RPMI8226 (cell line): ENCODE data around the gene STX4.
A peak's percentile ranks its signal among the peaks of the same experiment; 100 is the strongest.

ENCODE experiments used
- DNase-seq: peaks from one replicate; pipeline ENCODE4 v3.0.0-alpha.2; 2015

The STX4 gene

DNA sequence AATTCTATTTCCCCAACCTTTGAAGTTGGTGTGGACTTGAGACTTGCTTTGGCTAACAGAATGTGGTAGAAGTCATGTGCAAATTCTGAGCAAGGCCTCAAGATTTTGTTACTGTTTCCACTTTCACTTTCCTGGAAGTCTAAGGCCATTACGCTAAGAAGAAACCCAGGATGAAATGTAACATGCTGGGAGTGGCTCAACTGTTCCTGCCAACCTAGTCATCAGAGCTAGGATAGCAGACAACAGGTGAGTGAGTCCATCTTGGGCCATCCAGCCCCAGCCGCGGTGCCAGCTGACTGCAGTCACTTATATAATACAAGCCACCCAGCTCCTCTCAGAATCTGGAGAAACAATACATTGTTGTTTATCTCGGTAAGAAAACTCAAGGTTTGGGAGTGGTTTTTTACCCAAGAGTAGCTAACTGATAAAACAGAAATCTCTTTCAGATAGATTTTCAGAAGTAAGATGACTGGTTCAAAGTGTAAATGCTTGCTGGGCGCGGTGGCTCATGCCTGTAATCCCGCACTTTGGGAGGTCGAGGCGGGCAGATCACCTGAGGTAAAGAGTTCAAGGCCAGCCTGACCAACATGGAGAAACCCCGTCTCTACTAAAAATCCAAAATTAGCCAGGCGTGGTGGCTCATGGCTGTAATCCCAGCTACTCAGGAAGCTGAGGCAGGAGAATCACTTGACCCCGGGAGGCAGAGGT is 10.7 kb upstream of the STX4 start:
- DNase-seq = no peak

DNA sequence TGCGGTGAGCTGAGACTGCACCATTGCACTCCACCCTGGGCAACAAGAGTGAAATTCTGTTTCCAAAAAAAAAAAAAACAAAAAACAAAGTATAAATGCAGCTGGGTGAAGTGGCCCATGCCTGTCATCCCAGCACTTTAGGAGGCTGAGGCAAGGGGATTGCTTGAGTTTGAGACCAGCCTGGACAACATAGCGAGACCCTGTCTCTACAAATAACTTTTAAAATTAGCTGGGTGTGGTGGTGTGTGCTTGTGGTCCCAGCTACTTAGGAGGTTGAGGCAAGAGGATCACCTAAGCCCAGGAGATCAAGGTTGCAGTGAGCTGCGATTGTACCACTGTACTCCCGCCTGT is 10.1 kb upstream of the STX4 start:
- DNase-seq = no peak

DNA sequence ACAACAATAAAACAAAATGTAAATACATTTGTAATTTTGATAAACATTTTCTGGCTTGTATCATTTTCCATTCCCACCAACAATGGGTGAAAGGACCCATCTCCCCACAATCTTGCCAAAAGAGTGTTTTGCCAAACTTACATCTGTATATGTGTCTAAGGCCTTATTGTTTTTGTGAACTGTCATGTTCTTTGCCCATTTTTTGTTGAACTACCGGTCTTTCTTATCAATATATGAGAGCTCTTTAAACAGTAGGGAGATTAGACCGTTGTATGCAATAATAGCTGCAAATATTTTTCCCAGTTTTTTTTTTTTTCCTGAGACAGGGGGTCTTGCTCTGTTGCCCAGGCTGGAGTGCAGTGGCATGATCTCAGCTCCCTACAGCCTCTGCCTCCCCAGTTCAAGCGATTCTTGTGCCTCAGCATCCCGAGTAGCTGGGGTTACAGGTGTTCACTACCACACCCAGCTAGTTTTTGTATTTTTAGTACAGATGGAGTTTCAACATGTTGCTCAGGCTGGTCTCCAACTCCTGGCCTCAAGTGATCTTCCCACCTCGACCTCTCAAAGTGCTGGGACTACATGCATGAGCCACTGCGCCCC is 9.6 kb upstream of the STX4 start:
- DNase-seq = no peak

DNA sequence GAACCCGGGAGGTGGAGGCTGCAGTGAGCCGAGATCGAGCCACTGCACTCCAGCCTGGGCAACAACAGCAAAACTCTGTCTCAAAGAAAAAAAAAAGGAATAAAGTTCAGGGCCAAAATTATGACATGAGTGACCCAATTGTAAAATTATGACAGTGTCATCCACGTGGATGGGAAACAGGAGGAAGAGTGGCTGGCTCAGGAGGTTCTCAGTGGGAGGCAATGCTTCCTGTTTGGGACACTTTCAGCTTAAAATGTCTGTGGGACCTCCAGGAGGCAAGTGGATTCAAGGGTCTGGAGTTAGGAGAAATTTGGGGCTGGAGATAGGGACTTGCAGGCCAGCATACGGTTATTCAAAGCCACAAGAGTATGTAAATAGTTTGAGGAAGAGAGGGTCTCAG is 8.0 kb upstream of the STX4 start:
- DNase-seq = no peak

DNA sequence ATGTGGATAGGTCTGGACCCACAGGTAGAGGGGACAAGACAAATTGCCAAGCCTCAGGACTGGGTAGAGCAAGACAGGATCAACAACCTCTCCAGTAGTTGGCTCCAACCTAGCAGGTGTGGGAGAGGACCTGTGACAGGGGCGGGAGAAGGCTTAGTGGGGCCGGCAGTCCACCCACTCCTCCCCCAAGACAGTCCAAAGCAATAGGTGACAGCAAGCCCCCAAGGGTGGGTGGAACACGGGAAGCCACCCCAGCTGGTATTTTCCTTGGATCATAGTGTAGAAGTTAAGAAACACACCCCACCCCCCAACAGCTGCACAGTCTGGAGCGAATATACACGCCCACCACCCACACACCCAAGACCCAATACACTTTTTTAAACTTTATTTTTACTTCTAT is 4.1 kb upstream of the STX4 start:
- no peak for DNase-seq

DNA sequence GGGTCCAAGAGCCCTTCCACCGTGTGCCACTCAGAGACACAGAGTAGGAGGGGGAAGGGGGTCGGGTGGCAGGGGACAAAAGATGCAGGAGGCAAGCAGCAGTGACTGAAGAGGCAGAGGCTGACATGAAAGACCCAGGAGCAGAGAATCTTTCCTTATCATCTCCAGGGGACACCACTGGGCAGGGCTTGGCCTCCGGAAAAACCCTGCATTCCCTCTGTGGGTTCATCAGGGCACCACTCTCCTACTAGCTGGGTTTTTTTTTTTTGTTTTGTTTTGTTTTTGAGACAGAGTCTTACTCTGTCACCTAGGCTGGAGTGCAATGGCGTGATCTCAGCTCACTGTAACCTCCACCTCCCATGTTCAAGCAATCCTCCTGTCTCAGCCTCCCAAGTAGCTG is 2.1 kb upstream of the STX4 start:
- DNase-seq = no peak

DNA sequence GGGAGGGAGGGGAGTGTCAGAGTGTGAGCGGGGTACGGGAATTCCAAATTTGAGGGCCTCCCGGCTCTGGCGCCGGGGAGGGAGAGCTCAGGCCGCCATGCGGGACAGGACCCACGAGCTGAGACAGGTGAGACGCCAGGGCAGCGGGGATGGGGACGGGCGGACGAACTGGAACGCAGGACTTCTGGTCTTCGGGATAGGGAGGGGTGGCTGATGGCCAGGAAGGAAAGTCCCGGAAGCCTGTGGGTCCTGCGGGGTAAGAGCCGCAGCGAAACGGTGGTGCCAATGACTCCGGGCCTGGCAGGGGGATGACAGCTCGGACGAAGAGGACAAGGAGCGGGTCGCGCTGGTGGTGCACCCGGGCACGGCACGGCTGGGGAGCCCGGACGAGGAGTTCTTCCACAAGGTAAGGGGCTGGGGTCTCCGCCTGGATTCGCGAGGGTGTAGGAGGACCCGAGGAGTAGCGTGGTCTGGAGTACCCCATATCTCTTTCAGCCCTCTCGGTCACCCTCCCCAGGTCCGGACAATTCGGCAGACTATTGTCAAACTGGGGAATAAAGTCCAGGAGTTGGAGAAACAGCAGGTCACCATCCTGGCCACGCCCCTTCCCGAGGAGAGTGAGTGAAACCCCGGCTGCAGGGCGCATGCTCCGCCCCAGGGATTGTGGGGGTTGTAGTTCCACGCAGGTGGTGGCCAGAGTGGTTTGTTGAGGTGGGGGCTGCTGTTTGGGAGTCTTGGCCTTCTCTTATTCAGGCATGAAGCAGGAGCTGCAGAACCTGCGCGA is 543 bp downstream of the STX4 start:
- DNase-seq = peak; percentile 92

DNA sequence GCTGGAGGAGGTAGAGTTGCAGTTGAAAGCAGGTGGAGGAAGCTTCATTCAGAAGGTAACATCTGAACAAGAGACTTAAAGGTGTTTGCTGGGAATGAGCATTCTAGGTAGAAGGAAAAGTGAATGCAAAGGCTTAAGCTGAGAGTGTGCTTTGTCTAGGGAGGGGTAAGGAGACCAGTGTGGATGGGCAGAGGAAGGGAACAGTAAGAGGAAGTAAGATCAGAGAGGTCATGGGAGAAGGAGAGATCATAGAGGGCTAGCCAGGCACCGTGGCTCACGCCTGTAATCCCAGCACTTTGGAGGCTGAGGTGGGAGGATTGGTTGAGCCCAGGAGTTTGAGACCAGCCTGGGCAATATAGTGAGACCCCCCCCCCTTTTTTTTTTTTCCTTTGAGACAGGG is 3.3 kb downstream of the STX4 start:
- no peak for DNase-seq

DNA sequence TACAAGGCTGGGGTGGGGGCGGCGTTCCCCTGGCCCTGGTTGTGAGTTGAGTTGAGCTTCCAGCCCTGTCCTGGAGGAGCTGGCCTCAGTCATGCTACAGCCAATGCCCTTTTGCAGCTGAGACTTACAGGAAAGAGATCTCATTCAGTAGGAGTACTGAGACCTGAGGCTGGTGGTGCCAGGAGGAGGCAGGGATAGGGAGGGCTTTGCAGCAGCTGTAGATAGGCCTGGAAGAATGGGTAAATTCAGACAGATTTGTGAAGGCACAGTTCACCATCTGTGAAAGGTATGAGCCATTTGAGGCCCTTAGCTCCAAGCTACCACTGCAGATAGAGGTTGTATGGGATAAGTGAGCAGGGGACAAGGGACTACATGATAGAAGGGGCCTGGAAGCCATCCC is 5.6 kb downstream of the STX4 start:
- no peak for DNase-seq

DNA sequence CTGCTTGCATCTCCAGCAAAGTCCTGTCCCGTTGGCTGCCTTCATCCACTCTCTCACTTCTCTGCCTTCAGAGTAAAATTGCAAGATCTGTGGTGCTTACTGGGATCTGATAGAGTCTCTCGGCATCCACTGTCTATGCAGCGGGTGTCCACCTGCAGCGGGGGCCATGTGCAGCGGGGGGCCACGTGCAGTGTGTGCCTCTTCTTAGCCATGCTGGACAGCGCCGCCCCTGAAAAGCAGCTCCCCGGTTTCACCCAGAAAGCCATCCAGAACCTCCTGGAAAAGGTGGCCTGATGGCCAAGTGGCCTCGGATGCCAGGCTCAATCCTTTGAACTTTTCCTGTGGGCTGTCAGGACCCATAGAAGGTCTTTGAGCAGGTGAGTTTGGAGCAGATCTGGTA is 9.5 kb downstream of the STX4 start:
- DNase-seq = no peak

DNA sequence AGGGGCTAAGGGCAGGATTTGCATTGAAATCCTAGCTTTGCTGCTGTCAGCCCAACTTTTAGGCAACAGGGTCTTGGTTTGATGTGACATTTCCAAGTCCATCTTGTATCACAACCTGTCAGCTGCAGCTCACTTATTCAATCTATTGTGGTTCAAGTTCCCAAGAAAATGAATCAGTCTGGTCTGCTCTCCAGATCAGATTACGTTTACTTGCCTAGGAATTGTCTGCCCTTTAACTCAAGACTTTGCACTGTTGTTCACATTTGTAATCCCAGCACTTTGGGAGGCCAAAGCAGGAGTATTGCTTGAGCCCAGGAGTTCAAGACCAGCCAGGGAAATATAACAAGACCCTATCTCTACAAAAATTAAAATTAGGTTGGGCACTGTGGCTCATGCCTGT is 10.0 kb downstream of the STX4 start:
- DNase-seq = no peak

DNA sequence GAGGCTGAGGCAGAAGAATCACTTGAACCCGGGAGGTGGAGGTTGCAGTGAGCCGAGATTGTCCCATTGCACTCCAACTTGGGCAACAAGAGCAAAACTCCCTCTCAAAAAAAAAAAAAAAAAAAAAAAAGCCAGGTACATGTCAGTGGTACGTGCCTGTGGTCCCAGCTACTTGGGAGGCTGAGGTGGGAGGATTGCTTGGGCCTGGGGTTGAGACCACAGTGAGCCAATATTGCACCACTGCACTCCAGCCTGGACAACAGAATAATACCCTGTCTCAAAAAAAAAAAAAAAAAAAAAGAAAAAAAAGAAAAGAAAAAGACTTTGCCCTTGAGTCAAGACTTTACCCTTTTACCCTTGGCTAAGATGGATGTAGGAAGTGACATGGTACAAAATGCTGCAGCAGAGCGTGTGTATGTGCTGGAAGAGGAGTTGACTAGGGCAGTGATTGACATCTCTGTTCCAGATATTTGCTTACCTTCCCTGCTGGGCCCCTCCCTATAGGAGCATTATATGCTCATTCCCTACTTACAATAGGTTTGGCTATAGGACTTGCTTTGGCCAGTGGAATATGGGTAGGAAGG is 10.6 kb downstream of the STX4 start:
- no peak for DNase-seq

DNA sequence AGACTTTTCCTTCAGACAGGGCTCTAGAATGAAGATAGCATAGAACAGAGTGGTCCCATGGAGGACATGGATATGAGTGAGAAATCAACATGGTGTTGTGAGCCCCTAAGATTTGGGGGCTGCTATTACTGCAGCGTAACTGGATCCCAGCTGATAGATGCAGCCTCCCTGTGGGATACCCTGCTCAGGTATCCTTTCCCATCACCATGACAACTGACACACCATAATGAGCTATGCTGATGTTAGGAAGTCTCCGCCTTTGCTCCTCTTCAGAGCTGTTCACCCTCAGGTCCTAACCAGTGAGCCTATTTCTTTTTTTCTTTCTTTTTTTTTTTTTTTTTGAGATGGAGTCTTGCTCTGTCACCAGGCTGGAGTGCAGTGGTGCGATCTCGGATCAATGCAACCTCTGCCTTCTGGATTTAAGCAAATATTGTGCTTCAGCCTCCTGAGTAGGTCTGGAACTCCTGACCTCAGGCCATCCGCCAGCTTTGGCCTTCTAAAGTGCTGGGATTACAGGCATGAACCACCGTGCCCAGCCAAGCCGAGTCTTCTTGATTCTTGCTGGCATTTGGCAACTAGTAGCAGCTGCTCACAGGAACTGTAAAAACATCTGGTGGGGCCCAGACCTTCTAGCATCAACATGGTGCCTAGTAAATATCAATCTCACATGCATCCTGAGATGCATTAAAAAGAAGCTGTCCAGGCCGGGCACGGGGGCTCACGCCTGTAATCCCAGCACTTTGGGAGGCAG is 17.1 kb downstream of the STX4 start:
- no peak for DNase-seq

DNA sequence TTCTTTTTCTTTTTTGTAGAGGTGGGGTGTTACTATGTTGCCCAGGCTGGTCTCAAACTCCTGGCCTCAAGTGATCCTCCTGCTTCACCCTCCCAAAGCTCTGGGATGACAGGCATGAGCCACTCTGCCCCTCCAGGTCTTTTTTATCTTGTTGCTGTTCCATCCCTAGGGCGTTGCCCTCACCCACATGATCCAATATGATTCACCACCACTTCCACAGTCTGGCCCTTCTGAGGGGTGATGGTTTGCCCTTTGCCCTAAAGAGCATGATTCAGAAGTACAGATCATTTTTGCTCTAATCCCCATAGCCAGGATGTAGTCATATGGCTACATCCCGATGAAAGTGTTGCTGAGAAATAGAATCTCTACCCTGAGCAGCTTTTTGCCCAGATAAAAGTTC is 18.8 kb downstream of the STX4 start:
- DNase-seq = no peak

DNA sequence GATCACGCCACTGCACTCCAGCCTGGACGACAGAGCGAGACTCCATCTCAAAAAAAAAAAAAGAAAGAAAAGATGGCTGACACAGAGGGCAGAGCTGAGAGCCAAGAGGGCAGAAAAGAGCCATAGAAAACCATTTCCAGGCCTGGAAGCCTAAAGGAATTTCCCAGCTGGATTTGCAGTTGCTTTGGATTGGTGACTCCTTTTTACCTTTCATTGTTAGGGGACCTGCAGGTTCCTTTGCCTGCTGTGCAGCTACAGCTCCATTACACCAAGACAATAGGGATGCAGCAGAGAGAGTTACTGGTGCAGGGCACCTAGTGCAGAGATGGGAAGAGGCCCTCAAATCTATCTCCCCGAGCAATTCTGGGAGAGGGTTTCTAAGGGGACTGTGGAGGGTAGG is 22.3 kb downstream of the STX4 start:
- DNase-seq = no peak

DNA sequence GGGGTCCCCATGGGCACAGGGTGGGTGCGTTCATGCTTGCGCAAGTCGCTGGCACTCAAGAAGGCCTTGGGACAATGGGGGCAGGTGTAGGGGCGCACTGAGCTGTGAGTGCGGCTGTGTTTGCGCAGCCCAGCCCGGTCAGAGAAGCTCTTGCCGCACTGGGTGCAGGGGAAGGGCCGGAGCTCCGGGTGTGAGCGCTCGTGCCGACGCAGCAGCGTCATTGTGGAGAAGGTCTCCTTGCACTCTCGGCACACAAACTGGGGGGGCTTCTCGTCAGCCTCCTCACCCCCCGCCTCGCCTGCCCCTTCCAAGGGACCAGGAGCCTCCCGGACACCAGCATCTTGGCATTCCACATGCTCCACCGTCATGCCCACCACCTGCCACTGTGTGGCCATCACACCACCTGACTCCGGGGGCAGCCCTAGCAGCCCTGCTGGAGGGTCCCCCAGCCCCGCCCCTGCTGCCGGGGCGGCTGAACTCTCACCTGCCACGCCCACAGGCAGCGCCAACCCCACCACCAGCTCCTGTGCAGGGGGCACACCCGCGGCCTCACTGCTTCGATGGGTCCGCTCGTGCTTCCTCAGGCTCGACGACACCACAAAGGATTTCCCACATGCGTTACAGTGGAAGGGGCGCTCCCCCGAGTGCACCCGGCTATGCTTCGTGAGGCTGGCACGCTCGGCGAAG is 27.9 kb downstream of the STX4 start:
- no peak for DNase-seq

DNA sequence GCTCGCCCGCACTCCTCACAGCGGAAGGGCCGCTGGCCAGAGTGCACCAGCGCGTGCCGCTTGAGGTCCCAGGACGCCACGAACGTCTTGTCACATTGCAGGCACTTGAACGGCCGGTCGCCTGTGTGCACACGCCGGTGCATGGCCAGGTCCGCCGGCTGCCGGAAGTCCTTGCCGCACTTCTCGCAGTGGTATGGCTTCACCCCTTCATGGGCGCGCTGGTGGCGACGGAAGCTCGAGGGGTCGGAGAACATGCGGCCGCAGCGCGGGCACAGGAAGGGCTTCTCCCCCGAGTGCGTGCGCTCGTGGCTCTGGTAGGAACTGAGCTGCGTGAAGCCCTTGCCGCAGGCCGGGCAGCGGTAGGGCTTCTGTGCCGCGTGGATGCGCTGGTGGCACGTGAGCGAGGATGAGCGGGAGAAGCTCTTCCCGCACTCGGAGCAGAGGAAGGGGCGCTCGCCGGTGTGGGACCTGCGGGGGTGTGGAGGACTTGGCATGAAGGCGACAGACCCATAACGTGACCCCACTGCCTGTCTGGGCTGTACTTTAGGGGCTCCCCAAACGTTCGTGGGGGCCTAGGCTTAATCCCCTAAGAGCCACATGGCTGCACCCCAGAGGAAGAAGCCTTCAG is 28.6 kb downstream of the STX4 start:
- DNase-seq = no peak

DNA sequence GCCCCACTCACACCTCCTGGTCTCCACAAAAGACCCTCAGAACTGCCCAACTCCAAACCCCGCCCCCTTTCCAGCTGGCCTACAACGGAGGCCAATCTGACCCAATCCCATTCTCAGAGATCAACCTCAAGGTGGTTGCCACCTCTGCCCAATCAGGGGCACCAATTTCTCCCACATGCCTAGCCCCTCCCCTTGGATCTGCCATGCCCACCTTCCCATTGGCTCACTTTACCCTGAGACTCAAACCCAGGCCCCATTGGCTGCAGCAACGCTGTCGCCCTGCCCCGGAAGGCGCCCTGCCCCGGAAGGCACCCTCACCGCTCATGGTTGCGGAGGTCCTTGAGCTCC is 30.1 kb downstream of the STX4 start:
- DNase-seq = no peak

DNA sequence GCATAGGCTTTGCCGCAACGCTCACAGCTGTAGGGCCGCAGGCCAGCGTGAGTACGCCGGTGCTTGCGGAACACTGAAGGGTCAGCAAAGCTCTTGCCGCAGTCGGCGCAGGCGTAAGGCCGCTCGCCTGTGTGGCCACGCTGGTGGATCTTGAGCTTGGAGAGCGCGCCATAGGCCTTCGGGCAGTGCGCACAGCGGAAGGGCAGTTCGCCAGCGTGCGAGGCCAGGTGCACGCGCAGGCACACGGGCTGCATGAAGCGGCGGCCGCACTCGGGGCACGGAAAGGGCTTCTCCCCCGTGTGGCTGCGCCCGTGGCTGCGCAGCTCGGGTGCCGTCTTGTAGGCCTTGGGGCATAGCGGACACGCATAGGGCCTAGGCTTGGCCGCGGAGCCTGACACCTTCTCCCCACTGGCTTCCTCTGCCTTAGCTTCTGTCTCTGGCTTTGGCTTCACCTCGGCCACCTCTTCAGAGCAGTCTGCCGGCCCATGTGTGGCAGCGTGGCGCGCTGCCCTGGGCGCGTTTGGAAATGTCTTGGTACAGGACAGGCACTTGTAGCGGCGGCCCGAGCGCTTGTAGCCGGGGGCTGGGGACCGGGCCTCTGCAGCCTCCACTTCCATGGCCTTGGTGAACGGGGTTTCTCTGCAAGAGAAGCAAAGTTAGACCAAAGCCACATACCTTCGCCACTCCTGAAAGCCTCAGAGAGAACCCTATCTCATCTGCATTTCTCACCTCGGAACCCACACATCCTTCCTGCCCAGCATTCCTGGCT is 30.7 kb downstream of the STX4 start:
- no peak for DNase-seq

DNA sequence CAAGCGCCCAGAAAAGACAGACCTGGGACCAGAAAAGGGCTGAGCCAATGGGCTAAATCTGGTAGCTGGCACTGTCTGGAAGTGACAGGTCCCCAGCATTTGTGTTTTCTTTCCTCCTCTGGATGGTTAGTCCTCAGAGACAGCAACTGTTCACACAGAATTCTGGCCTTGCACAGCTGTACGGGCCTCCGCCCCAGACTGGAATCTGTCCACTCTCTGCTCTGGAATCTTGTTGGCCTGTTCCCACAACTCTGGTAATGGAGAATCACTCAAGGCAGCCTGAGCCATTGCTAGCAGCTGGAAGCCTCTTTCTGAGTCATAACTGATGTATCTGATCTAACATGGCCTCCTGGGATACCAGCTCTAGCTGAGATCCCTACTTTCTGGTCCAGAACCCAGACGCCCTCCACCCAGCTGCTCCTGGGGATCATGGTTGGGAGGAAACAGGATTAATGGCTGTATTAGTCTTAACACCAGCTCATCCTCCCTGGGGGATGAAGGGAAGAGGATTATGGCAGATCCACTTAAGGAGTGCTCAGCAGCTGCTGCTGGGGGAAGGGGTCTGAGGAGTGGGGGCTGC is 31.6 kb downstream of the STX4 start:
- DNase-seq = no peak

DNA sequence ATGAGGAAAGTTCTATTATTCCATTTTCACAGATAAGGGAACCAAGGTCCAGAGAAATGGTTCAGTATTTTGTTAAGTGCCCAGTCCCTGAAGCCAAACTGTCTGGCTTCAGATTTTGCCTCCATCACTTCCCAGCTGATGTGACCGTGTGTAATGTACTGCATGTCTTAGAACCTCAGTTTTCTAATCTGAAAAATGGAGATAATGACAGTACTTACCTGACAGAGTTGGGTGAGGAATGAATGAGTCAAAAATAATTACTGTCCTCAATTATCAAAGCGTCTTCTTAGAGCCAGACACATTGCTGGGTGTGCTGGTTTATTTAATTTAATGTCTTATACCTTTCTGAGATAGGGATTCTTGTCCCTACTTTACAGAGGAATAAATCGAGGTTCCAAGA is 34.0 kb downstream of the STX4 start:
- no peak for DNase-seq
